ENCODE measurements around the gene GPX3.

DNA sequence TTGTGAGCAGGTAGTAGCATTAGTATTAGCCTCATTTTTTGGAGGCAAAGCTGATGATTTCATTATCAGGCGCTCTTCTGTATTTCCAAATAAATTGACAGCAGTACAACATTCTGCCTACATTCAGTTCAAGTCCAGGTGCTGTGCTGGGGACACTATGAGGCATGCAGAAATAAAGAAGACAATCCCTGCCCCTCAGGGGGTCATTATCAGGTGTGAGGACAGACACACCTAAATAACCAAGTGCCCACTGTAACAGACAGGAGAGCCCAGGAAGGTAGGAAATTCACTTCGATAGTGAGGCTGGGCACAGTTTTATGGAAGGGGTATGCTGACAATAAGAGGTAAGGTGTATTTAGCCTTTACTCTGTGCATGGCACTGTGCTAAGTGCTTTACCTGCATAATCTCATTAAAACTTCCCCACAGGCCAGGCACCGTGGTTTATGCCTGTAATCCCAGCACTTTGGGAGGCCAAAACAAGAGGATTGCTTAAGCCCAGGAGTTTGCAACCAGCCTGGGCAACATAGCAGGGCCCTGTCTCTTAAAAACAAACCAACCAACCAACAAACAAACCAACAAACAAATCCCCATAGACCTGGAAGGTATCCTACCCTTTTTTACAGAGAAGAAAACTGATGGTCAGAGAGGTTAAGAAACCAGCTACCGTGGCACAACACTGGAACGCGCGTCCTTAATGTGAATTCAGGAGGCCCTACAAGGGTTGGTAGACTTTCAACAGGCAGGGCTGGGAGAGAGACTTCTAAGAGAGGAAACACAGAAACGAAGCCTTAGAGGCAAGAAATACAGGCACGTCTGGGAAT, 17.5 kb upstream of the GPX3 start:
- TF ChIP-seq POLR2AphosphoS5 (IDR thresholded peaks at IDR 0.05) (no peak), EP300 (IDR thresholded peaks at IDR 0.05; ENCODE audit: low read depth) (no peak), POLR2A (IDR thresholded peaks at IDR 0.05) (no peak)
- TF ChIP-seq, protein P1, sequence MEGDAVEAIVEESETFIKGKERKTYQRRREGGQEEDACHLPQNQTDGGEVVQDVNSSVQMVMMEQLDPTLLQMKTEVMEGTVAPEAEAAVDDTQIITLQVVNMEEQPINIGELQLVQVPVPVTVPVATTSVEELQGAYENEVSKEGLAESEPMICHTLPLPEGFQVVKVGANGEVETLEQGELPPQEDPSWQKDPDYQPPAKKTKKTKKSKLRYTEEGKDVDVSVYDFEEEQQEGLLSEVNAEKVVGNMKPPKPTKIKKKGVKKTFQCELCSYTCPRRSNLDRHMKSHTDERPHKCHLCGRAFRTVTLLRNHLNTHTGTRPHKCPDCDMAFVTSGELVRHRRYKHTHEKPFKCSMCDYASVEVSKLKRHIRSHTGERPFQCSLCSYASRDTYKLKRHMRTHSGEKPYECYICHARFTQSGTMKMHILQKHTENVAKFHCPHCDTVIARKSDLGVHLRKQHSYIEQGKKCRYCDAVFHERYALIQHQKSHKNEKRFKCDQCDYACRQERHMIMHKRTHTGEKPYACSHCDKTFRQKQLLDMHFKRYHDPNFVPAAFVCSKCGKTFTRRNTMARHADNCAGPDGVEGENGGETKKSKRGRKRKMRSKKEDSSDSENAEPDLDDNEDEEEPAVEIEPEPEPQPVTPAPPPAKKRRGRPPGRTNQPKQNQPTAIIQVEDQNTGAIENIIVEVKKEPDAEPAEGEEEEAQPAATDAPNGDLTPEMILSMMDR (IDR thresholded peaks at IDR 0.05) = no peak

All from transverse colon (tissue), 4 donors.